ENCODE measurements around the gene PSMA1. TPM values are rescaled to one million over a fixed set of nuclear protein-coding genes. Genes with fewer than 3 reads are reported as not detected.
"Not testable (repeated sequence)": the region's sequence is repeated elsewhere in the genome, so short reads cannot be mapped to it uniquely, and the experiment has no call there.

PSMA1 gene
- total RNA-seq = 100 to 1,000 TPM; 120 to 147 TPM

DNA sequence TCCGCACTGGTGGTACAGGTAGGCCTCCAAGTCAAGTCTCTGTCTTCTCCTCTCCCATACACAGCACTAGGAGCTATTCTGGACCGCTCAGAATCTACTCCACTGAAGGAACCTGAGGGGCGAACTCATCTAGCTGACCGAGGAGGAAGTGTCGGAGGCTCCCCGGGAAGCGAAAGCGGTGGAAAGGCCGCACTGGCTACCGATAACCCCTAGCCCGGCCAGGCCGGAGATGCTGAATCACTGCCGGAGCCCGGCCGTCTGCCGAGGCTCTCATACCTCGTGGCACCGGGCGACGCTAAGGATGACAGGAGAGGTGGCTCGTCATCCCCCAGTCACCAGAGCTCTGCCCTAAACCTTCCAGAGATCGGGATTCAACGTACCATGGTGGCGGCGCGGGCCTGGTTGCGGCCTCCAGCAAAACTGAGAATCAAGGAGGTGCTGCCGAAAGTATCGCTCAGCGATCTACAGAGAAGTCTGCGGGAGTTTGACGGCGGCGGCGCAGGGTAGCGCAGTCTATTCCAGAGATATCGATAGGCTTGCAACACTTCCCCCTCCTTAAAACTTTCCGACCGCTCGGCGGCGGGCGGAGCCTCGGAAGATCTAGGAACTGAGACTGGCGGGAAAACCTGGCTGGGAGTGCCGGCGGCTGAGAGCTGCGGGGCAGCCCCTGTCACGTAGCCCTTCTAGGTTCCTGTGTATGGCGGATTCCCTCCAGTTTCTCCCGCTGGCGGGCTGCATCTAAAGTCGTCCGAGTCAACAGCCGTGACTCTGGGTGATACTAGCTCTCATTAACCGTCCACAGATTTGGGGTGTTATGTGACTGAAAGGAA, at the start of gene PSMA1:
PSMA1 (minus strand) TSS at position 470 of the 830 bp plus-strand sequence; CDS start at position 383, 87 bp downstream.
- no peaks in the 10 kb centered on the region for H3K4me1 ChIP-seq
- H3K36me3 ChIP-seq = peaks cover 3% of the 10 kb centered on the region
- H3K9ac ChIP-seq (ENCODE audit: low read depth in 2 of 2, low read length in 2 of 2) = peak within 1 kb of the TSS; percentile 70 to 77
- TF ChIP-seq, protein P1, sequence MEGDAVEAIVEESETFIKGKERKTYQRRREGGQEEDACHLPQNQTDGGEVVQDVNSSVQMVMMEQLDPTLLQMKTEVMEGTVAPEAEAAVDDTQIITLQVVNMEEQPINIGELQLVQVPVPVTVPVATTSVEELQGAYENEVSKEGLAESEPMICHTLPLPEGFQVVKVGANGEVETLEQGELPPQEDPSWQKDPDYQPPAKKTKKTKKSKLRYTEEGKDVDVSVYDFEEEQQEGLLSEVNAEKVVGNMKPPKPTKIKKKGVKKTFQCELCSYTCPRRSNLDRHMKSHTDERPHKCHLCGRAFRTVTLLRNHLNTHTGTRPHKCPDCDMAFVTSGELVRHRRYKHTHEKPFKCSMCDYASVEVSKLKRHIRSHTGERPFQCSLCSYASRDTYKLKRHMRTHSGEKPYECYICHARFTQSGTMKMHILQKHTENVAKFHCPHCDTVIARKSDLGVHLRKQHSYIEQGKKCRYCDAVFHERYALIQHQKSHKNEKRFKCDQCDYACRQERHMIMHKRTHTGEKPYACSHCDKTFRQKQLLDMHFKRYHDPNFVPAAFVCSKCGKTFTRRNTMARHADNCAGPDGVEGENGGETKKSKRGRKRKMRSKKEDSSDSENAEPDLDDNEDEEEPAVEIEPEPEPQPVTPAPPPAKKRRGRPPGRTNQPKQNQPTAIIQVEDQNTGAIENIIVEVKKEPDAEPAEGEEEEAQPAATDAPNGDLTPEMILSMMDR (IDR thresholded peaks at IDR 0.05) = peak; percentile 42
- H3K9me3 ChIP-seq = no peaks in the 10 kb centered on the region
- peak; percentile 97 for DNase-seq
- no peaks in the 10 kb centered on the region for H3K27me3 ChIP-seq
- intact Hi-C loops (cut with DNase I) = loop anchor here (5.0 kb wide), 1 partner anchor 367 kb away; no protein-coding TSS in a partner anchor
- H3K4me3 ChIP-seq = peak within 1 kb of the TSS; percentile 76
- peak within 1 kb of the TSS; percentile 85 for H3K27ac ChIP-seq

DNA sequence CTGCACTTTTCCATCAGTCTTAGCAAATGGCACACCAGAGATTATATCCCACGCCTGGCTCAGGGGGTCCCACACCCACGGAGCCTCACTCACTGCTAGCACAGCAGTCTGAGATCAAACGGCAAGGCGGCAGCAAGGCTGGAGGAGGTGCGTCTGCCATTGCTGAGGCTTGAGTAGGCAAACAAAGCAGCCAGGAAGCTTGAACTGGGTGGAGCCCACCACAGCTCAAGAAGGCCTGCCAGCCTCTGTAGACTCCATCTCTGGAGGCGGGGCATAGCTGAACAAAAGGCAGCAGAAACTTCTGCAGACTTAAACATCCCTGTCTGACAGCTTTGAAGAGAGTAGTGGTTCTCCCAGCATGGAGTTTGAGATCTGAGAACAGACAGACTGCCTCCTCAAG, 49.3 kb upstream of the PSMA1 start:
- H3K4me3 ChIP-seq; H3K27me3 ChIP-seq; H3K36me3 ChIP-seq; DNase-seq; intact Hi-C loops (cut with DNase I); H3K4me1 ChIP-seq; H3K9me3 ChIP-seq; H3K9ac ChIP-seq (ENCODE audit: low read depth in 2 of 2, low read length in 2 of 2); H3K27ac ChIP-seq: not testable (repeated sequence)

DNA sequence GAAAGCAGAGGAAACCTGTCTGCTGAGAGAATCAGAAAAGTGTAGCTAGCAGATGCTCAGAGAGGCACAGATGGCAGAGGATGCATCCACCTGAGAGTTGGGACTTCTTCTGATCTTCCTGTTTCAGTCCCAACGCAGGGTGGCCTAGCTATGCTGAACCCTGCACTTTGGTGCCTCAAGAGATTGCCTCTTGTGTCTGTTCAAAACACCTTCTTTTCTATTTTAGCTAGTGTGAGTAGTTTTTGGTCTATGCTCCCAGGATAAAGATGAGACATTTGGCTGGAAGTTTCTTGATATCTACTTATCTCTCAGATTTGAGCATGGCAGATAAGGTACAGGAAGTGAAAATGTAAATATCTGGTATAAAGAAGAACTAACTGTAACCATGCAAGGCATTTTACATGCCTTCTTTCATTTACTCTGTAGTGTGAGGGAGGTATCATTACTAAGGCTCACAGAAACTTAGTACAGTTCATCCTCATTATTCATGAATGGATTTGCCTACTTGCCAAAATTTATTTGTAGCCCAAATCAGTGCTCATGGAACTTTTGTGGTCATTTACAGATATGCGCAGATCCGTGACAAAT, 47.0 kb upstream of the PSMA1 start:
- intact Hi-C loops (cut with DNase I) = no loop called here
- Histone ChIP-seq H3K9me3 (no peaks in the 10 kb centered on the region), H3K27me3 (no peaks in the 10 kb centered on the region), H3K36me3 (no peaks in the 10 kb centered on the region), H3K4me1 (no peaks in the 10 kb centered on the region), H3K4me3 (no peak overlapping the region), H3K27ac (no peak overlapping the region), H3K9ac (ENCODE audit: low read depth in 2 of 2, low read length in 2 of 2) (no peak overlapping the region)
- DNase-seq = no peak
- TF ChIP-seq, protein P1 (IDR thresholded peaks at IDR 0.05) = no peak

DNA sequence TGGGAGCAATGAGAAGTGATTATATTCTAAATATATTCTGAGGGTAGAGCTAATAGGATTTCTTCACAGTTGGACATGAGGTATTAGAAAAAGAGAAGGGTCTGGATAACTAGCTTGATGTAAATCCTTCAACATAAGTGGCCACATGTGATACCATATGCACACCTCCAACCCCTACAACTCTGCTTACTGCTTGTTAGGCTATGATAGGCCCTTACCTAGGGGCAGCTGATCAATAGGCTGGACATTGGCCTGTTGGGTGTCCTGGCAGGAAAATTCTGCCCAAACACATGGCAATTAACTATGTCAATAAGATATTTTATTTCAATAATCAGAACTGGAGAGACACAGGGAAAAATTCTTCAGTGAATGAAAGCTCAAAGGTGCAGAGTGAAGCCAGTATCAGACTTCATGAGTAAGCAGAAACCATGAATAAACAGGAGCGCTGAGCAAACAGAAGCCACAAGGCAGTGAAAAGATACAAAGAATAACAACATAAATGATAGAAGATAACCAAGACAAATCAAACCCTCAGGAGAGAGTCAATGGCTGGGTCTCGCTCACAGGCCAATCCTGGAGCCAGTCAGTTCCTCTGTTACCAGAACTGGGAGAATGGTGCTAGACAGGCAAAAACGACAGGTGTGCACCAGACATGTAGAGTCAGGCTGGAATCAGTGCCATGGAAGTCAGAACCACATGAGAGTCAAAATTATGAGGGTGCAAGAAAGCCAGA, 46.3 kb upstream of the PSMA1 start:
- no peaks in the 10 kb centered on the region for H3K36me3 ChIP-seq
- intact Hi-C loops (cut with DNase I) = no loop called here
- no peak for DNase-seq
- H3K4me3 ChIP-seq = no peak overlapping the region
- no peaks in the 10 kb centered on the region for H3K27me3 ChIP-seq
- no peak overlapping the region for H3K27ac ChIP-seq
- TF ChIP-seq, protein P1 (IDR thresholded peaks at IDR 0.05) = no peak
- no peak overlapping the region for H3K9ac ChIP-seq (ENCODE audit: low read depth in 2 of 2, low read length in 2 of 2)
- H3K4me1 ChIP-seq = no peaks in the 10 kb centered on the region
- H3K9me3 ChIP-seq = no peaks in the 10 kb centered on the region

DNA sequence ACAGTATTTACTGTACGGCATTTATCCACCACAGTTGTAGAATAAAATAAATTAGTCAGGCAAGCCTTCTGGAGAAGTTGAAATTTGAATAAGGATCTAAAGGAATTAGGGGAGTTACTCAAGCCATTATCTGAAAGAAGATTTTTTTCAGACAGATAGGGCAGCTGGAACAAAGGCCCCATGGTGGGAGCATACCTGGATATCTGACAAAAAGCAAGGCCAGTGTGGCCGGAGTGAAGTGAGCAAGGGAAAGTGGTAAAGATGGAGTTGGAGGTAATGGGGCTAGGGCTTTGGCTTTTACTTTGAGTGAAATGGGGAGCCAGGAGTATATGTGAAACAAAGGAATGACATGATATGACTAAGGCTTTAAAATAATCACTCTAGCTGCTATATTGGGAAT, 45.7 kb upstream of the PSMA1 start:
- Histone ChIP-seq H3K4me1 (no peaks in the 10 kb centered on the region), H3K4me3 (no peak overlapping the region), H3K9ac (ENCODE audit: low read depth in 2 of 2, low read length in 2 of 2) (no peak overlapping the region), H3K27me3 (no peaks in the 10 kb centered on the region), H3K9me3 (no peaks in the 10 kb centered on the region), H3K27ac (no peak overlapping the region), H3K36me3 (no peaks in the 10 kb centered on the region)
- TF ChIP-seq, protein P1 (IDR thresholded peaks at IDR 0.05) = no peak
- intact Hi-C loops (cut with DNase I) = no loop called here
- DNase-seq = no peak
